Liver (tissue), 9 donors: ENCODE data around the gene SLC22A3. TPM values are rescaled to one million over a fixed set of nuclear protein-coding genes. Genes with fewer than 3 reads are reported as not detected.

Source experiments
- DNase-seq: peaks from one replicate; pipeline ENCODE4 v3.0.0-alpha.2; 2017; ENCODE audit warnings: low spot score
- H3K27ac ChIP-seq, 2 donors: one replicate each; pipeline ENCODE4 v1.7.0; 2013; ENCODE audit warnings: inconsistent platforms in 2 of 2, low read length in 2 of 2, control low read depth in 1 of 2, low read depth in 1 of 2, mild to moderate bottlenecking in 1 of 2
- H3K27me3 ChIP-seq, 4 donors: one replicate each; pipeline versions ENCODE4 v1.6.1 to v1.7.0; 2013; ENCODE audit warnings: low read length in 3 of 4, inconsistent platforms in 1 of 4, mild to moderate bottlenecking in 1 of 4, moderate library complexity in 1 of 4; ENCODE audit not compliant: control insufficient read depth in 4 of 4, insufficient read depth in 4 of 4
- H3K36me3 ChIP-seq, 4 donors: one replicate each; pipeline versions ENCODE4 v1.6.1 to v1.7.0; 2013; ENCODE audit warnings: low read length in 3 of 4, mild to moderate bottlenecking in 3 of 4, low read depth in 1 of 4, moderate library complexity in 1 of 4; ENCODE audit not compliant: control insufficient read depth in 4 of 4, insufficient read depth in 3 of 4
- H3K4me1 ChIP-seq, 4 donors: one replicate each; pipeline versions ENCODE4 v1.6.1 to v1.7.0; 2013; ENCODE audit warnings: low read length in 3 of 4, mild to moderate bottlenecking in 3 of 4, moderate library complexity in 1 of 4; ENCODE audit not compliant: control insufficient read depth in 4 of 4, insufficient read depth in 4 of 4
- H3K4me3 ChIP-seq, 3 donors: one replicate each; pipeline versions ENCODE4 v1.6.1 to v1.7.0; 2013; ENCODE audit warnings: low read length in 3 of 3, control low read depth in 1 of 3, low read depth in 1 of 3, mild to moderate bottlenecking in 1 of 3
- H3K9ac ChIP-seq, 2 donors: one replicate each; pipeline ENCODE4 v1.7.0; 2013; ENCODE audit warnings: low read length in 2 of 2, mild to moderate bottlenecking in 2 of 2, moderate library complexity in 2 of 2, control low read depth in 1 of 2, low read depth in 1 of 2
- H3K9me3 ChIP-seq, 4 donors: one replicate each; pipeline versions ENCODE4 v1.6.1 to v1.7.0; 2013; ENCODE audit warnings: low read length in 3 of 4; ENCODE audit not compliant: control insufficient read depth in 4 of 4
- ATF3 ChIP-seq: IDR thresholded peaks from 2 replicates; pipeline ENCODE4 v1.6.1; 2016; ENCODE audit warnings: antibody characterized with exemption
- CTCF ChIP-seq: fragments of 150-350 bp; IDR thresholded peaks from 2 replicates; pipeline ENCODE4 v1.5.1; 2017; ENCODE audit warnings: improper control_type of control experiment, low read depth, low read length; ENCODE audit not compliant: missing input control
- EGR1 ChIP-seq, 2 donors: IDR thresholded peaks; 2 replicates each; pipeline ENCODE4 v1.6.1; 2016 to 2018; ENCODE audit warnings: antibody characterized with exemption in 2 of 2, low read depth in 2 of 2
- FOXA1 ChIP-seq: IDR thresholded peaks from 2 replicates; pipeline ENCODE4 v1.6.1; 2016; ENCODE audit warnings: antibody characterized with exemption
- FOXA2 ChIP-seq: IDR thresholded peaks from 2 replicates; pipeline ENCODE4 v1.6.1; 2016; ENCODE audit warnings: antibody characterized with exemption
- GABPA ChIP-seq, 2 donors: IDR thresholded peaks in 1 of 2; conservative IDR thresholded peaks in 1 of 2; 2 replicates each; pipeline ENCODE4 v1.6.1; 2016; ENCODE audit warnings: antibody characterized with exemption in 2 of 2, mild to moderate bottlenecking in 1 of 2, moderate library complexity in 1 of 2
- HNF4A ChIP-seq, 2 donors: conservative IDR thresholded peaks; 2 replicates each; pipeline ENCODE4 v1.6.1; 2016; ENCODE audit warnings: antibody characterized with exemption in 2 of 2, mild to moderate bottlenecking in 2 of 2
- HNF4G ChIP-seq: IDR thresholded peaks from 2 replicates; pipeline ENCODE4 v1.6.1; 2016; ENCODE audit warnings: antibody characterized with exemption
- JUND ChIP-seq, 2 donors: IDR thresholded peaks; 2 replicates each; pipeline ENCODE4 v1.6.1; 2016; ENCODE audit warnings: antibody characterized with exemption in 2 of 2
- MAX ChIP-seq: IDR thresholded peaks from 2 replicates; pipeline ENCODE4 v1.6.1; 2016; ENCODE audit warnings: antibody characterized with exemption
- NR2F2 ChIP-seq: IDR thresholded peaks from 2 replicates; pipeline ENCODE4 v1.6.1; 2016; ENCODE audit warnings: antibody characterized with exemption
- RAD21 ChIP-seq, 2 donors: IDR thresholded peaks; 2 replicates each; pipeline ENCODE4 v1.6.1; 2016; ENCODE audit warnings: antibody characterized with exemption in 2 of 2, mild to moderate bottlenecking in 2 of 2
- REST ChIP-seq: IDR thresholded peaks from 2 replicates; pipeline ENCODE4 v1.6.1; 2016; ENCODE audit warnings: antibody characterized with exemption, mild to moderate bottlenecking
- RXRA ChIP-seq, 2 donors: IDR thresholded peaks; 2 replicates each; pipeline ENCODE4 v1.6.1; 2017 to 2018; ENCODE audit warnings: antibody characterized with exemption in 2 of 2, mild to moderate bottlenecking in 1 of 2
- SP1 ChIP-seq: IDR thresholded peaks from 2 replicates; pipeline ENCODE4 v1.6.1; 2018; ENCODE audit warnings: antibody characterized with exemption, mild to moderate bottlenecking
- TAF1 ChIP-seq: conservative IDR thresholded peaks from 2 replicates; pipeline ENCODE4 v1.6.1; 2016; ENCODE audit warnings: antibody characterized with exemption, mild to moderate bottlenecking
- YY1 ChIP-seq: IDR thresholded peaks from 2 replicates; pipeline ENCODE4 v1.6.1; 2016; ENCODE audit warnings: antibody characterized with exemption, mild to moderate bottlenecking
- ZBTB33 ChIP-seq: IDR thresholded peaks from 2 replicates; pipeline ENCODE4 v1.6.1; 2016; ENCODE audit warnings: antibody characterized with exemption
- WGBS: extraction: QIAGEN DNeasy Blood & Tissue Kit; methylation state at CpG from one replicate; pipeline ENCODE4 v1.1.7; 2013; 5-methylcytosine and 5-hydroxymethylcytosine counted together
- polyA plus RNA-seq, 2 donors: library from polyadenylated mRNA; stranded (reverse) in 1 of 2; unstranded in 1 of 2; fragments of 200-250 nt in 1 of 2; fragments of >200 nt in 1 of 2; fragmentation: Nextera tagmentation in 1 of 2; extraction: Ambion mirVana in 1 of 2; gene quantifications; one replicate each; pipeline versions ENCODE4 v1.2.1 to v1.2.3, GENCODE V29; 2013 to 2015
- total RNA-seq, 2 donors: library from RNA; depleted of rRNA; stranded (reverse); fragments of >200 nt; gene quantifications; one replicate each; pipeline ENCODE4 v1.2.3, GENCODE V29; 2014
- donor health status: healthy.
- donor health status: healthy.
- donor health status: healthy.
- donor health status: healthy.
- donor health status: healthy.

SLC22A3 gene
- total and polyA plus RNA-seq, 4 donors = 7.6 to 40.9 (median 19.4) TPM

GRCh38 chr6:160357088-160357487 is 8.9 kb downstream of the SLC22A3 start:
- Histone ChIP-seq H3K9ac (no peak overlapping the region), H3K27ac (no peak overlapping the region)

More at GRCh38 chr6:160357088-160357487, 8.9 kb downstream of the SLC22A3 start:
- DNase-seq = no peak
- H3K4me1 ChIP-seq = peaks cover 4 to 35% (median 12%) of the 10 kb centered on the region in 4 donors
- WGBS = 77% methylated on average over 6 of the region's 6 CpGs
- no peak overlapping the region for H3K4me3 ChIP-seq
- TF ChIP-seq ZBTB33 = no peak
- no peak for TF ChIP-seq HNF4A (conservative IDR thresholded peaks at IDR 0.05)
- no peak for TF ChIP-seq SP1
- no peak for TF ChIP-seq RAD21 (IDR thresholded peaks at IDR 0.05)
- TF ChIP-seq REST = no peak
- TF ChIP-seq NR2F2 = no peak
- no peak for TF ChIP-seq JUND (IDR thresholded peaks at IDR 0.05)
- no peak for TF ChIP-seq YY1
- TF ChIP-seq CTCF = no peak
- TF ChIP-seq FOXA1 = no peak
- no peak for TF ChIP-seq ATF3
- no peak for TF ChIP-seq MAX
- TF ChIP-seq RXRA (IDR thresholded peaks at IDR 0.05) = no peak
- TF ChIP-seq FOXA2 = no peak
- no peak for TF ChIP-seq TAF1
- TF ChIP-seq GABPA (IDR thresholded peaks at IDR 0.05 in 1 of 2, conservative IDR thresholded peaks at IDR 0.05 in 1 of 2) = no peak
- no peak for TF ChIP-seq HNF4G
- TF ChIP-seq EGR1 (IDR thresholded peaks at IDR 0.05; ENCODE audit: low read depth in 2 of 2) = no peak
- H3K9me3 ChIP-seq = no peaks in the 10 kb centered on the region
- H3K36me3 ChIP-seq = no peaks in the 10 kb centered on the region
- H3K27me3 ChIP-seq = no peaks in the 10 kb centered on the region
